Kidney (tissue), 14 donors: Measurements from ENCODE around the gene UTP20. TPM values are rescaled to one million over a fixed set of nuclear protein-coding genes. Genes with fewer than 3 reads are reported as not detected.

Source experiments
- DNase-seq, 5 donors: peaks; one replicate each; pipeline ENCODE4 v3.0.0-alpha.2; 2013 to 2020
- FAIRE-seq: peaks from 2 replicates; lab custom pipeline; 2012; peaks lifted over from hg19 to GRCh38; lab: Jason Lieb, UNC
- H3K27ac ChIP-seq, 2 donors: one replicate each; pipeline ENCODE4 v1.7.0; 2013; ENCODE audit warnings: low read depth in 2 of 2, low read length in 2 of 2, inconsistent platforms in 1 of 2
- H3K27me3 ChIP-seq: one replicate; pipeline ENCODE4 v1.7.1; 2013; ENCODE audit warnings: low read length, inconsistent platforms; ENCODE audit not compliant: control insufficient read depth, insufficient read depth
- H3K36me3 ChIP-seq, 3 donors: one replicate each; pipeline versions ENCODE4 v1.7.0 to v1.7.1; 2013; ENCODE audit warnings: low read length in 3 of 3, control low read depth in 1 of 3, inconsistent platforms in 1 of 3; ENCODE audit not compliant: insufficient read depth in 3 of 3, control insufficient read depth in 2 of 3
- H3K4me1 ChIP-seq, 3 donors: one replicate each; pipeline versions ENCODE4 v1.7.0 to v1.7.1; 2013; ENCODE audit warnings: low read length in 3 of 3, inconsistent platforms in 1 of 3, low read depth in 1 of 3; ENCODE audit not compliant: control insufficient read depth in 2 of 3, insufficient read depth in 2 of 3
- H3K4me3 ChIP-seq, 3 donors: one replicate each; pipeline versions ENCODE4 v1.7.0 to v1.8.1; 2013; ENCODE audit warnings: low read length in 3 of 3, control low read depth in 1 of 3, inconsistent platforms in 1 of 3
- H3K9ac ChIP-seq, 3 donors: one replicate each; pipeline versions ENCODE4 v1.7.0 to v1.7.1; 2013; ENCODE audit warnings: low read length in 3 of 3, control low read depth in 1 of 3, inconsistent platforms in 1 of 3
- H3K9me3 ChIP-seq, 3 donors: one replicate each; pipeline versions ENCODE4 v1.7.0 to v1.7.1; 2013; ENCODE audit warnings: low read length in 3 of 3, control low read depth in 1 of 3, inconsistent platforms in 1 of 3; ENCODE audit not compliant: control insufficient read depth in 2 of 3, insufficient read depth in 1 of 3
- CTCF ChIP-seq: IDR thresholded peaks from 3 replicates; pipeline ENCODE4 v1.5.1; 2012; ENCODE audit warnings: mild to moderate bottlenecking, moderate library complexity, borderline replicate concordance; ENCODE audit not compliant: insufficient read depth; ENCODE audit errors: extremely low read depth
- intact Hi-C: fragments of 100-400 bp; cut with DNase I; formaldehyde crosslinking; loops from one replicate; pipeline ENCODE4 v1.11.1; 2022
- polyA plus RNA-seq: library from polyadenylated mRNA; stranded (reverse); fragments of 350-450 nt; fragmentation: Illumina TruSeq; extraction: RNeasy Lipid Tissue Mini Kit (QIAGEN cat#74804); gene quantifications from one replicate; pipeline ENCODE4 v1.2.3, GENCODE V29; 2014; ENCODE audit warnings: low read depth, low replicate concordance; ENCODE audit not compliant: insufficient read depth
- total RNA-seq: library from RNA; stranded (reverse); fragmentation: NEBNext Ultra II Directional; extraction: Animal tissue kit (Norgen Biotek cat#: 25700); gene quantifications from one replicate; pipeline ENCODE4 v1.2.1, GENCODE V29; 2021
- donor health status: control.
- donor health status: control.
- donor health status: control.
- donor health status: control.
- donor health status: control.
- donor health status: DM: yes; HTN: yes; CAD: no.
- donor health status: Normal renal cell carcinoma (clear cell type).

UTP20 gene
- total and polyA plus RNA-seq, 2 donors from 2014 or later = 2.5 to 15.5 TPM

GRCh38 chr12:101243616-101244015 lies 36.3 kb upstream of the UTP20 start:
- Histone ChIP-seq H3K27me3 (no peaks in the 10 kb centered on the region), H3K9me3 (no peaks in the 10 kb centered on the region), H3K4me1 (no peaks in the 10 kb centered on the region), H3K9ac (no peak overlapping the region), H3K36me3 (no peaks in the 10 kb centered on the region), H3K4me3 (no peak overlapping the region), H3K27ac (no peak overlapping the region)
- FAIRE-seq = no peak
- DNase-seq = no peak
- intact Hi-C loops = no loop called here
- no peak for TF ChIP-seq CTCF

DNA sequence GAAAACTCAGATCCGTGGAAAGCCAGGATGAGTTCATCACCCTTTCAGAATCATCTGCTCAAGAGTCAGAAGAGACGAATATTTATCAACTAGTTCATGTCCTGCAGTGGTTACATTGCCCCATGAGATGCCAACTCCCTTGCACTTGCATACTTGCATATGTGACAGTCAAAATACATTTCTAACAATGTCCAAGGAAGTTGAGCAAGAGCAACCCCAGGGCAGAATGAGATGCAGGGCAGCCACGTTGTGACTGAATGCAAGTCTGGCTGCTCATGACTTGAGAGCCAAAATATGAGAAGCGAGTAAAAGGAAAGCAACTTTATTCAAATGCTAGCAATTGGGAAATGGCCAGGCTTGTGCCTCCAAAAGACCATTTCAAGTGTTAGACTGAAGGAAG lies 23.6 kb upstream of the UTP20 start:
- Histone ChIP-seq H3K36me3 (no peaks in the 10 kb centered on the region), H3K27ac (no peak overlapping the region), H3K9ac (no peak overlapping the region), H3K27me3 (no peaks in the 10 kb centered on the region), H3K4me3 (no peak overlapping the region), H3K4me1 (no peaks in the 10 kb centered on the region), H3K9me3 (no peaks in the 10 kb centered on the region)
- FAIRE-seq = no peak
- no peak for TF ChIP-seq CTCF
- intact Hi-C loops = no loop called here
- no peak for DNase-seq

- no peak overlapping the region for H3K9ac ChIP-seq
- H3K27me3 ChIP-seq = no peaks in the 10 kb centered on the region
- TF ChIP-seq CTCF = no peak
- no peaks in the 10 kb centered on the region for H3K9me3 ChIP-seq
- no peak overlapping the region for H3K4me3 ChIP-seq
- no peak overlapping the region for H3K27ac ChIP-seq
- no peak for DNase-seq
- no peaks in the 10 kb centered on the region for H3K4me1 ChIP-seq
- FAIRE-seq = no peak
- intact Hi-C loops = no loop called here
- no peaks in the 10 kb centered on the region for H3K36me3 ChIP-seq
Observed at GRCh38 chr12:101257357-101257756, 22.5 kb upstream of the UTP20 start.

GRCh38 chr12:101267111-101267510 lies 12.8 kb upstream of the UTP20 start:
- Histone ChIP-seq H3K27ac (no peak overlapping the region), H3K27me3 (no peaks in the 10 kb centered on the region), H3K36me3 (no peaks in the 10 kb centered on the region), H3K9ac (no peak overlapping the region), H3K9me3 (peaks cover 0 to 6% (median 2%) of the 10 kb centered on the region in 3 donors), H3K4me3 (no peak overlapping the region), H3K4me1 (no peaks in the 10 kb centered on the region)
- FAIRE-seq (no peak), DNase-seq (no peak)
- intact Hi-C loops = no loop called here
- TF ChIP-seq CTCF = no peak
